HL-60 (cell line): Measurements from ENCODE around the gene OR51A4.
"Not testable (repeated sequence)": the region's sequence is repeated elsewhere in the genome, so short reads cannot be mapped to it uniquely, and the experiment has no call there.

Experiments used
- DNase-seq, 2 experiments: peaks; one replicate each; pipeline ENCODE4 v3.0.0-alpha.2; 2010 to 2020; ENCODE audit warnings: low read depth in 1 of 2, low spot score in 1 of 2
- H3K27ac ChIP-seq: fragments of 250-450 bp; sonication (Bioruptor Pico); replicated peaks from 2 replicates; pipeline ENCODE4 v1.5.1; 2020; ENCODE audit warnings: mild to moderate bottlenecking, moderate library complexity
- H3K27me3 ChIP-seq: fragments of 250-450 bp; sonication (Bioruptor Pico); 2 replicates; pipeline ENCODE4 v1.5.1; 2021; ENCODE audit warnings: mild to moderate bottlenecking, moderate library complexity; ENCODE audit not compliant: insufficient read depth, poor library complexity, severe bottlenecking
- H3K4me3 ChIP-seq: replicated peaks from 2 replicates; pipeline ENCODE4 v1.5.1; 2011; ENCODE audit warnings: mild to moderate bottlenecking, control low read depth, low read length; ENCODE audit not compliant: insufficient read depth
- GABPA ChIP-seq: IDR thresholded peaks from 2 replicates; pipeline ENCODE4 v1.6.1; 2012; ENCODE audit warnings: low read depth
- POLR2AphosphoS5 ChIP-seq: IDR thresholded peaks from 2 replicates; pipeline ENCODE4 v1.6.1; 2012; ENCODE audit warnings: low read depth
- SPI1 ChIP-seq: IDR thresholded peaks from 2 replicates; pipeline ENCODE4 v1.6.1; 2012; ENCODE audit warnings: low read depth, mild to moderate bottlenecking, borderline replicate concordance
- TF ChIP-seq, protein P1 (sequence below): IDR thresholded peaks from one replicate; pipeline ENCODE4 v1.5.1; 2011; ENCODE audit warnings: low read length, control low read depth, inconsistent platforms; ENCODE audit not compliant: insufficient read depth
- TF ChIP-seq, protein P2 (sequence below): IDR thresholded peaks from 2 replicates; pipeline ENCODE4 v1.6.1; 2012; ENCODE audit warnings: low read depth; ENCODE audit not compliant: insufficient replicate concordance

OR51A4 gene

DNA sequence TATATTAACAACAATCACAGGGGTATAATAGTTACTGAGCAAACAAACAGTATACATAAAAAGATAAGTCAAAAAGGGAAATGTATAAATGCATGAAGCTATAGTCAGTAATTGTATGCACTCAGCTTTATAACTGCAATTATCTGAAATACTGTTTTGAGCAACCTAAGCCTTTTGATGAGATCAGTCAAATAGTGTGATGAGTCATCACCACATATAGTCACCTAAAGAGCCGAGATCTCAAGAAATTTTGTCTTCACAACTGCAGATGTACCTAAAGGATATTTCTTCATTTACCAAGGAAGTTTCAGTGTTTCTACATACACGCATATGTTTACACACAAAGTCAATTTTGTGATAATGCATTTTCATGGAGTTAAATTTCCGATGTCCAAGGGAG lies 13.5 kb upstream of the OR51A4 start:
- H3K27me3 ChIP-seq, result no peaks in the 10 kb centered on the region
- DNase-seq, result no peak
- TF ChIP-seq, protein P1, sequence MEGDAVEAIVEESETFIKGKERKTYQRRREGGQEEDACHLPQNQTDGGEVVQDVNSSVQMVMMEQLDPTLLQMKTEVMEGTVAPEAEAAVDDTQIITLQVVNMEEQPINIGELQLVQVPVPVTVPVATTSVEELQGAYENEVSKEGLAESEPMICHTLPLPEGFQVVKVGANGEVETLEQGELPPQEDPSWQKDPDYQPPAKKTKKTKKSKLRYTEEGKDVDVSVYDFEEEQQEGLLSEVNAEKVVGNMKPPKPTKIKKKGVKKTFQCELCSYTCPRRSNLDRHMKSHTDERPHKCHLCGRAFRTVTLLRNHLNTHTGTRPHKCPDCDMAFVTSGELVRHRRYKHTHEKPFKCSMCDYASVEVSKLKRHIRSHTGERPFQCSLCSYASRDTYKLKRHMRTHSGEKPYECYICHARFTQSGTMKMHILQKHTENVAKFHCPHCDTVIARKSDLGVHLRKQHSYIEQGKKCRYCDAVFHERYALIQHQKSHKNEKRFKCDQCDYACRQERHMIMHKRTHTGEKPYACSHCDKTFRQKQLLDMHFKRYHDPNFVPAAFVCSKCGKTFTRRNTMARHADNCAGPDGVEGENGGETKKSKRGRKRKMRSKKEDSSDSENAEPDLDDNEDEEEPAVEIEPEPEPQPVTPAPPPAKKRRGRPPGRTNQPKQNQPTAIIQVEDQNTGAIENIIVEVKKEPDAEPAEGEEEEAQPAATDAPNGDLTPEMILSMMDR, result no peak
- no peak for TF ChIP-seq GABPA
- no peak for TF ChIP-seq POLR2AphosphoS5
- TF ChIP-seq, protein P2, sequence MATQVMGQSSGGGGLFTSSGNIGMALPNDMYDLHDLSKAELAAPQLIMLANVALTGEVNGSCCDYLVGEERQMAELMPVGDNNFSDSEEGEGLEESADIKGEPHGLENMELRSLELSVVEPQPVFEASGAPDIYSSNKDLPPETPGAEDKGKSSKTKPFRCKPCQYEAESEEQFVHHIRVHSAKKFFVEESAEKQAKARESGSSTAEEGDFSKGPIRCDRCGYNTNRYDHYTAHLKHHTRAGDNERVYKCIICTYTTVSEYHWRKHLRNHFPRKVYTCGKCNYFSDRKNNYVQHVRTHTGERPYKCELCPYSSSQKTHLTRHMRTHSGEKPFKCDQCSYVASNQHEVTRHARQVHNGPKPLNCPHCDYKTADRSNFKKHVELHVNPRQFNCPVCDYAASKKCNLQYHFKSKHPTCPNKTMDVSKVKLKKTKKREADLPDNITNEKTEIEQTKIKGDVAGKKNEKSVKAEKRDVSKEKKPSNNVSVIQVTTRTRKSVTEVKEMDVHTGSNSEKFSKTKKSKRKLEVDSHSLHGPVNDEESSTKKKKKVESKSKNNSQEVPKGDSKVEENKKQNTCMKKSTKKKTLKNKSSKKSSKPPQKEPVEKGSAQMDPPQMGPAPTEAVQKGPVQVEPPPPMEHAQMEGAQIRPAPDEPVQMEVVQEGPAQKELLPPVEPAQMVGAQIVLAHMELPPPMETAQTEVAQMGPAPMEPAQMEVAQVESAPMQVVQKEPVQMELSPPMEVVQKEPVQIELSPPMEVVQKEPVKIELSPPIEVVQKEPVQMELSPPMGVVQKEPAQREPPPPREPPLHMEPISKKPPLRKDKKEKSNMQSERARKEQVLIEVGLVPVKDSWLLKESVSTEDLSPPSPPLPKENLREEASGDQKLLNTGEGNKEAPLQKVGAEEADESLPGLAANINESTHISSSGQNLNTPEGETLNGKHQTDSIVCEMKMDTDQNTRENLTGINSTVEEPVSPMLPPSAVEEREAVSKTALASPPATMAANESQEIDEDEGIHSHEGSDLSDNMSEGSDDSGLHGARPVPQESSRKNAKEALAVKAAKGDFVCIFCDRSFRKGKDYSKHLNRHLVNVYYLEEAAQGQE, result no peak
- no peak for TF ChIP-seq SPI1
- H3K4me3 ChIP-seq, result no peak overlapping the region
- no peak overlapping the region for H3K27ac ChIP-seq

DNA sequence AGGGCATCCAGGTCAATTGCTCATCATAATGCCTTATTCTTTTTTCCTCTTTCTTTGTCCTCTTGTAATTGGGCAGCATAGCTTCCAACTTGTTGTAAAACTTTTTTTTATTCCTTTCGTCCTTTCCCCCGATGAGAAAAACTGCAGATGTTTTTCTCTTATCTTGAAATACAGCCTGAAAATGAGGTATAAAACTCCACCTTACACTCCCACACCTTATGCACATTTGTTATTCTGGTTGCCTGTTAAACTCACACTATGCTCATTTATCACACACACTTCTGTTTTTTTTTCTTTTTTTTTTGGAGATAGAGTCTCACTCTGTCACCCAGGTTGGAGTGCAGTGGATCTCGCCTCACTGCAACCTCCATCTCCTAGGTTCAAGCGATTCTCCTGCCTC lies 10.0 kb upstream of the OR51A4 start:
- H3K27me3 ChIP-seq, result no peaks in the 10 kb centered on the region
- TF ChIP-seq, protein P2, result no peak
- TF ChIP-seq GABPA, result no peak
- TF ChIP-seq SPI1, result no peak
- TF ChIP-seq, protein P1, result no peak
- no peak for TF ChIP-seq POLR2AphosphoS5
- H3K27ac ChIP-seq, result no peak overlapping the region
- no peak for DNase-seq
- H3K4me3 ChIP-seq, result no peak overlapping the region

DNA sequence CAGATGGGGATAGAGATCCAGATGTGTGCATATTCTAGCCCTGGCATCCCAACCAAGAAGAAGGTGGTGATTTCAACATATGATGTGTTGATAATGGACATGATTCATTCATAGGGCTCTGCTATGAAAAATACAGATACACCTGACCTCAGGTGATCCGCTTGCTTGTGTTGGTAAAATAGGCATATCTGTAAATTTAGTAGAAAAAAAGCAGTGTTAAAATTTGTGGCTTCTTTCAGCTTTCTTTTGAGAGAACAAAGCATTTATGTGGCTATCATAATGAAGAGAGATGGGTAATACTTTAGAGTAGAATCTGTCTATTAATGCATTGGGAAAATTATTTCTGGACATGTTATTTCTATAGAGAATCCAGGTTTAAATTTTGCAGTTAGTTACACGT lies 8.2 kb upstream of the OR51A4 start, which contains the start of gene OR51A2:
OR51A2 (minus strand) TSS at position 101 of the 400 bp plus-strand sequence; CDS start at position 101, 0 bp downstream.
- H3K4me3 ChIP-seq, H3K27ac ChIP-seq, H3K27me3 ChIP-seq, DNase-seq: not testable (repeated sequence)

DNA sequence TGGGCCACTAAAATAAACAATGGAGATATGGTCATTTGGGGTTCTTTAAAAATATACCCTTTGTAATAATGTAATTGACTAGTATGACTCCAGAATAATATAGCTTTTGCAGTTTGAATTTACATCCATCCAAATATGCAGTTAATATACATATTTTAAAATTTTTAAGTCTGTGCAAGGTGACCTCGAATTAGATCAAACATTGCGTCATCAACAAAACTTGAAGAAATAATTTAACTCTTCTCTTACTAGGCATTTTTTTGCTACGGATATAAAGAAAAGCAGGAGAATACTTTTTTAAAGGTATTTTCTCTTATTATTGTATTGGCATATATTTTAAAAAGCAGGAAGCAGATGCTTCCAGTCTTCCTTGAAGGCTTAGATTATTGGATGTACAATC lies 10.7 kb downstream of the OR51A4 start:
- Histone ChIP-seq H3K27me3 (no peaks in the 10 kb centered on the region), H3K4me3 (no peak overlapping the region), H3K27ac (no peak overlapping the region)
- no peak for DNase-seq
- TF ChIP-seq SPI1 (no peak), GABPA (no peak), POLR2AphosphoS5 (no peak)
- TF ChIP-seq, protein P1, result no peak
- TF ChIP-seq, protein P2, result no peak
